HG03432 (cell line): ENCODE measurements around the gene PEF1.

Experiments used
- ATAC-seq: cut with Tn5 transposase; IDR thresholded peaks from one replicate; pipeline ENCODE4 v1.9.1; 2021; ENCODE audit warnings: mild to moderate bottlenecking, moderate library complexity; ENCODE audit not compliant: unreplicated experiment

PEF1 gene

GRCh38 chr1:31655756-31656155 is 11.1 kb upstream of the PEF1 start:
- no peak for ATAC-seq

- ATAC-seq: no peak
Measured at GRCh38 chr1:31655104-31655503, 10.4 kb upstream of the PEF1 start.

GRCh38 chr1:31654474-31654776 is 9.7 kb upstream of the PEF1 start:
- ATAC-seq: no peak

GRCh38 chr1:31653717-31654473 is 9.2 kb upstream of the PEF1 start:
- no peak for ATAC-seq

GRCh38 chr1:31652891-31653499 is 8.3 kb upstream of the PEF1 start:
- ATAC-seq: no peak

- ATAC-seq: no peak
Measured at GRCh38 chr1:31651766-31652165, 7.1 kb upstream of the PEF1 start.

- no peak for ATAC-seq
Measured at GRCh38 chr1:31651089-31651420, 6.4 kb upstream of the PEF1 start.

GRCh38 chr1:31650161-31651088 is 5.7 kb upstream of the PEF1 start:
- no peak for ATAC-seq

GRCh38 chr1:31648641-31649357 is 4.1 kb upstream of the PEF1 start:
- ATAC-seq: no peak

GRCh38 chr1:31648190-31648589 is 3.5 kb upstream of the PEF1 start:
- ATAC-seq: no peak

GRCh38 chr1:31647106-31647505 is 2.4 kb upstream of the PEF1 start:
- no peak for ATAC-seq

GRCh38 chr1:31646259-31646960 is 1.7 kb upstream of the PEF1 start:
- ATAC-seq: no peak

- ATAC-seq: no peak
Measured at GRCh38 chr1:31645274-31645568, 545 bp upstream of the PEF1 start.

- no peak for ATAC-seq
Measured at GRCh38 chr1:31643976-31644559, 608 bp downstream of the PEF1 start.

- ATAC-seq: no peak
Measured at GRCh38 chr1:31642897-31643296, 1.8 kb downstream of the PEF1 start.

GRCh38 chr1:31642366-31642765 is 2.3 kb downstream of the PEF1 start:
- no peak for ATAC-seq

- ATAC-seq: no peak
Measured at GRCh38 chr1:31640964-31641363, 3.7 kb downstream of the PEF1 start.

GRCh38 chr1:31640179-31640578 is 4.5 kb downstream of the PEF1 start:
- no peak for ATAC-seq

- no peak for ATAC-seq
Measured at GRCh38 chr1:31639543-31639942, 5.1 kb downstream of the PEF1 start.

GRCh38 chr1:31637915-31638673 is 6.6 kb downstream of the PEF1 start:
- no peak for ATAC-seq
